Ishikawa (cell line): Measurements from ENCODE around the gene OR4K2.

Experiments
- CEBPB ChIP-seq: IDR thresholded peaks from 2 replicates; pipeline ENCODE4 v1.6.1; 2012
- CREB1 ChIP-seq: IDR thresholded peaks from 2 replicates; pipeline ENCODE4 v1.6.1; 2012; ENCODE audit warnings: low read depth
- EGR1 ChIP-seq: IDR thresholded peaks from 2 replicates; pipeline ENCODE4 v1.6.1; 2012
- EP300 ChIP-seq: IDR thresholded peaks from 2 replicates; pipeline ENCODE4 v1.6.1; 2012; ENCODE audit warnings: borderline replicate concordance
- FOXM1 ChIP-seq: IDR thresholded peaks from 2 replicates; pipeline ENCODE4 v1.6.1; 2012; ENCODE audit warnings: low read depth, borderline replicate concordance
- NFIC ChIP-seq: IDR thresholded peaks from 2 replicates; pipeline ENCODE4 v1.6.1; 2012
- RAD21 ChIP-seq: IDR thresholded peaks from 2 replicates; pipeline ENCODE4 v1.6.1; 2012; ENCODE audit warnings: low read depth
- TAF1 ChIP-seq: IDR thresholded peaks from 2 replicates; pipeline ENCODE4 v1.6.1; 2012; ENCODE audit warnings: low read depth, mild to moderate bottlenecking
- TCF12 ChIP-seq: IDR thresholded peaks from 2 replicates; pipeline ENCODE4 v1.6.1; 2012; ENCODE audit warnings: low read depth
- TEAD4 ChIP-seq: IDR thresholded peaks from 2 replicates; pipeline ENCODE4 v1.6.1; 2012
- YY1 ChIP-seq: IDR thresholded peaks from 2 replicates; pipeline ENCODE4 v1.6.1; 2012; ENCODE audit warnings: low read depth
- ZBTB7A ChIP-seq: IDR thresholded peaks from 2 replicates; pipeline ENCODE4 v1.6.1; 2012; ENCODE audit warnings: low read depth
- TF ChIP-seq, protein P1 (sequence below): IDR thresholded peaks from 2 replicates; pipeline ENCODE4 v1.6.1; 2012
- TF ChIP-seq, protein P2 (sequence below): IDR thresholded peaks from 2 replicates; pipeline ENCODE4 v1.6.1; 2012; ENCODE audit warnings: low read depth, mild to moderate bottlenecking
- TF ChIP-seq, protein P3 (sequence below): IDR thresholded peaks from 2 replicates; pipeline ENCODE4 v1.6.1; 2012

The OR4K2 gene

DNA sequence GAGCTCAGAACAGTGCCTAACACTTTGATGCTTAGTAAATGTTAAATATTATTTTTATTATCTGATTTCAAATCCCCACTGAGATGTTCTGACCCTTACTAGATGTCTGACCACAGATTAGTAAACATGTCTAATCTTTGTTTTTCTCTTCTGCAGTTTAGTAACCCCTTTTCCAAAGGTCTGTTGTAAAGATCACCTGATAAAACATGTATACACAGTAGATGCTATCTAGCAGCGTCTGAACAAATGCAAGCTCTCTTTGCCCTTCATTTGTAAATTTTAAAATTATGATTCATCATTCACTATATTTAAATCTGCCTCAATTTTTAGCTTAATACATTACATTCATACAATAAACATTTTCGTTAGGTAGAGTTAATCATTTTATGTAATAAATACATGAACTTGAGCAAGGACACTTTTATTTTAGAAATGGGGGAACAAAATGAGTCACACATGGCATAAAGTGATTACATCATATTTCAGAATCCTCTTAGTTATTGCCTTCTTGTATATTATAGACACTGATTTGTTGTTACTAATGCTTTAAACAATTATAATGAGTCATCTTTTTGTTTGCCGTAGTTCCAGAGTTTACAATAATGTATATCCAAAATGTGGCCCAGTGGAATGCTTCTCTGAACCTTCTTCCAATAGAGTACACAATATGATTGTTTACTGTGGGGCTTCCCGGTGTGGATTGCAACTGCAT, 43.8 kb downstream of the OR4K2 start:
- no peak for TF ChIP-seq FOXM1
- no peak for TF ChIP-seq EP300
- no peak for TF ChIP-seq TEAD4
- TF ChIP-seq TAF1, result no peak
- TF ChIP-seq, protein P1, sequence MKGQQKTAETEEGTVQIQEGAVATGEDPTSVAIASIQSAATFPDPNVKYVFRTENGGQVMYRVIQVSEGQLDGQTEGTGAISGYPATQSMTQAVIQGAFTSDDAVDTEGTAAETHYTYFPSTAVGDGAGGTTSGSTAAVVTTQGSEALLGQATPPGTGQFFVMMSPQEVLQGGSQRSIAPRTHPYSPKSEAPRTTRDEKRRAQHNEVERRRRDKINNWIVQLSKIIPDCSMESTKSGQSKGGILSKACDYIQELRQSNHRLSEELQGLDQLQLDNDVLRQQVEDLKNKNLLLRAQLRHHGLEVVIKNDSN, result no peak

DNA sequence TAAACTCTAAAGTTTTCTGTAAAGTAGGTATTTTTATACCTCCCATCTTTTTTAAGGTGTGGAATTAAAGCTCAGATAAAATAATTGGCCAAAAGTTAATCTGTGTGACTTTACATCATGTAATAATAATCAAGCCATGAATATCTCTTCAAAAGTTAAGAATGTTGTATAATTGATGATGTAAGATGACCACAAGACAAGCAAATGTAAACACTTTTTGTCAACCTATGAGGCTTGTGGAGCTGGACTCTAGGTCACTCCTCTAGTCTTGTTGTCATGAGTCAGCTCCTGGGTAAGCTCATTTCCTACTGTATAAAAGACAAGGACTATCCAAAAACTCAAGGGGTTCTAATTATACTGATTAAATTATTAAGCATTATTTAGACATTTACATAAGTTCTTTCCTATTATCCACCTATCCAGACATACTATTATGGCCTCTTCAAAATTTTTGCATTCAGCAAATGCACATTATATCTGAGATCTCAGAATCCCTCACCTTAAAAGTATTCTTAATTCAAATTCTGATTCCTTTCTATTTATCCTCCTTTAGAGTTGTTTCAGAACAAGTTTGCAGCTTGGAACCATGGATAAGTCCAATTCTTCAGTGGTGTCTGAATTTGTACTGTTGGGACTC, 45.2 kb downstream of the OR4K2 start, which contains the start of gene OR4K5:
Gene OR4K5 (plus strand): TSS at position 587 of the 637 bp plus-strand sequence. CDS start 0 bp downstream, at position 587.
- TF ChIP-seq FOXM1 (no peak), ZBTB7A (no peak), NFIC (no peak), TEAD4 (no peak), RAD21 (no peak), EGR1 (no peak), YY1 (no peak), CEBPB (no peak), TCF12 (no peak), EP300 (no peak), CREB1 (no peak), TAF1 (no peak)
- TF ChIP-seq, protein P2, sequence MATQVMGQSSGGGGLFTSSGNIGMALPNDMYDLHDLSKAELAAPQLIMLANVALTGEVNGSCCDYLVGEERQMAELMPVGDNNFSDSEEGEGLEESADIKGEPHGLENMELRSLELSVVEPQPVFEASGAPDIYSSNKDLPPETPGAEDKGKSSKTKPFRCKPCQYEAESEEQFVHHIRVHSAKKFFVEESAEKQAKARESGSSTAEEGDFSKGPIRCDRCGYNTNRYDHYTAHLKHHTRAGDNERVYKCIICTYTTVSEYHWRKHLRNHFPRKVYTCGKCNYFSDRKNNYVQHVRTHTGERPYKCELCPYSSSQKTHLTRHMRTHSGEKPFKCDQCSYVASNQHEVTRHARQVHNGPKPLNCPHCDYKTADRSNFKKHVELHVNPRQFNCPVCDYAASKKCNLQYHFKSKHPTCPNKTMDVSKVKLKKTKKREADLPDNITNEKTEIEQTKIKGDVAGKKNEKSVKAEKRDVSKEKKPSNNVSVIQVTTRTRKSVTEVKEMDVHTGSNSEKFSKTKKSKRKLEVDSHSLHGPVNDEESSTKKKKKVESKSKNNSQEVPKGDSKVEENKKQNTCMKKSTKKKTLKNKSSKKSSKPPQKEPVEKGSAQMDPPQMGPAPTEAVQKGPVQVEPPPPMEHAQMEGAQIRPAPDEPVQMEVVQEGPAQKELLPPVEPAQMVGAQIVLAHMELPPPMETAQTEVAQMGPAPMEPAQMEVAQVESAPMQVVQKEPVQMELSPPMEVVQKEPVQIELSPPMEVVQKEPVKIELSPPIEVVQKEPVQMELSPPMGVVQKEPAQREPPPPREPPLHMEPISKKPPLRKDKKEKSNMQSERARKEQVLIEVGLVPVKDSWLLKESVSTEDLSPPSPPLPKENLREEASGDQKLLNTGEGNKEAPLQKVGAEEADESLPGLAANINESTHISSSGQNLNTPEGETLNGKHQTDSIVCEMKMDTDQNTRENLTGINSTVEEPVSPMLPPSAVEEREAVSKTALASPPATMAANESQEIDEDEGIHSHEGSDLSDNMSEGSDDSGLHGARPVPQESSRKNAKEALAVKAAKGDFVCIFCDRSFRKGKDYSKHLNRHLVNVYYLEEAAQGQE, result no peak
- TF ChIP-seq, protein P1, result no peak
- TF ChIP-seq, protein P3, sequence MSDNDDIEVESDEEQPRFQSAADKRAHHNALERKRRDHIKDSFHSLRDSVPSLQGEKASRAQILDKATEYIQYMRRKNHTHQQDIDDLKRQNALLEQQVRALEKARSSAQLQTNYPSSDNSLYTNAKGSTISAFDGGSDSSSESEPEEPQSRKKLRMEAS, result no peak

DNA sequence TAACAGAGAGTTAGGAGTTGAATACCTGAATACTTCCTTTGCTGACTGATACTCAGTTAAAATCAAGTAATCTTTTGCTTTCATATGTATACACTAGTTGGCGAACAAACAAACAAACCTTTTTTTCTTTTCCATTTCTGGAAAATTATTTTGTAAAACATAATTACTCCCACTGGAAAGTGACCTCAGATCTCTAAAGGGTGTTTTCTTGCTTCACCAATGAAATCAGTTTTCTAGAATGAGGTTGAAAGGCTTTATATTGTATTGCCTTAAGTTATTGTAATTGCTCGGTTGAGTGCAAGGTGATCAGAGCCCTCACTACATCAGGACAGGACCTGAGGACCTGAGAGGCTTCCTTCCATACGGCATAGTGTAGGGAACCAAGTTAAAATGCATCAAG, 55.7 kb downstream of the OR4K2 start, which contains the start of gene OR4K1:
Gene OR4K1 (plus strand): TSS at position 301 of the 400 bp plus-strand sequence. CDS start 4,750 bp downstream, outside the sequence.
- TF ChIP-seq CREB1 (no peak), EGR1 (no peak), CEBPB (no peak), TAF1 (no peak), EP300 (no peak), YY1 (no peak), ZBTB7A (no peak), NFIC (no peak), TEAD4 (no peak), FOXM1 (no peak), TCF12 (no peak), RAD21 (no peak)
- TF ChIP-seq, protein P2, result no peak
- TF ChIP-seq, protein P3, result no peak
- TF ChIP-seq, protein P1, result no peak
